ENCODE measurements around the gene ZNF44. TPM values are rescaled to one million over a fixed set of nuclear protein-coding genes. Genes with fewer than 3 reads are reported as not detected.

Gene ZNF44
- total RNA-seq, 1 experiment from 2014 or later = 4.8 TPM

DNA sequence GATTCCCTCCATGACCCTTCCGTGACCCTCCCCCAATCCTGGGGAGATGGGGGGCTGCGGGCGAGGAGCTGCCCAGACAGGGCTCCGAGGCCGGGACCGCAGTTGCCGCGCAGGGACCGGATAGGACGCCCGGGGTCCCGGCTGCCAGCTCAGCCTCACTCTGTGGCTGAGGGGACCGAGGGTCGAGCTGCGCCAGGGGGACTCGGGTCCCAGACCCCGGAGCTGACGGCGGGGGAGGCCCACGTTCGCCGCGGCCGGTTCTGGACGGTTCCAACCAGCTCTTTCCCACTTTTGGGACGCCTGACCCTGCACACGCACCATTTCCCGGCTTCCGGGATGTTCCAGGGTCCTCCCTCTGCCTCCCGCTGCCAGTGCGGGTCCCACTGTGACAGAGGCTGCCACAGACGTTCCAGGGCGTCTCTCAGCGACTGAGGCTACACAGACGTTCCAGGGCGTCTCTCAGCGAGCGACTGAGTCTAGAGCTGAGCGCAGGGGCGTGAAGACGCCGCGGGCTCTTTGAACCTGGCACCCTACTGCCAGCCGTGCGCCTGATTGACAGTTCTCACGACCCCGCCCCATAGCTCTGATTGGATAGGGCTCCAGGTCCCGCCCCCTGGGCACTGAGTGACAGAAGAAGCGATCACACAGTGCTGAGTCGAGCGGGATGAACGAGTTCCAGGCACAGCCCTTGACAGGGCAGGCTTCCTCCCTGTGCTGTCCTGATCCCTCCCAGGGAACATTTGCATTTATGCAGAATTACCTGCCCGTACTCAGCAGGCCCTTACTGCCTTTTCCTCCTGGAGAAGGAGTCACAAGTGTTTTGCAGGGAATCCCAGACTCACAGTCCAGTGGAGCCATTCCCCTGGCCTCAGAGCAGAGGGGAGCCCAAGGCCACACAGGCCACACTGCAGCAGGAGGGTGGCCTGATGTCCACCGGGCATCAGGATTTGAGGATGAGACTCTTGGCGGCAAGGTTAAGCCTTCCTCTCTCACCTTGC, 38.8 kb upstream of the ZNF44 start, which contains the start of gene ZNF563 (continued):
- TF ChIP-seq ZNF425 (CRISPR knock-in tag; conservative IDR thresholded peaks at IDR 0.05) (no peak), KAT7 (CRISPR knock-in tag; IDR thresholded peaks at IDR 0.05; ENCODE audit: borderline replicate concordance) (peak; percentile 61; the same call in 1 of the 2 replicates), ATF3 (CRISPR knock-in tag; conservative IDR thresholded peaks at IDR 0.05) (no peak), GABPB1 (CRISPR knock-in tag; IDR thresholded peaks at IDR 0.05) (peak; percentile 52), SP1 (CRISPR knock-in tag; conservative IDR thresholded peaks at IDR 0.05) (peak; percentile 88), NR1H2 (CRISPR knock-in tag; IDR thresholded peaks at IDR 0.05) (no peak), ZNF317 (CRISPR knock-in tag; IDR thresholded peaks at IDR 0.05; ENCODE audit: borderline replicate concordance, low read depth) (no peak)

DNA sequence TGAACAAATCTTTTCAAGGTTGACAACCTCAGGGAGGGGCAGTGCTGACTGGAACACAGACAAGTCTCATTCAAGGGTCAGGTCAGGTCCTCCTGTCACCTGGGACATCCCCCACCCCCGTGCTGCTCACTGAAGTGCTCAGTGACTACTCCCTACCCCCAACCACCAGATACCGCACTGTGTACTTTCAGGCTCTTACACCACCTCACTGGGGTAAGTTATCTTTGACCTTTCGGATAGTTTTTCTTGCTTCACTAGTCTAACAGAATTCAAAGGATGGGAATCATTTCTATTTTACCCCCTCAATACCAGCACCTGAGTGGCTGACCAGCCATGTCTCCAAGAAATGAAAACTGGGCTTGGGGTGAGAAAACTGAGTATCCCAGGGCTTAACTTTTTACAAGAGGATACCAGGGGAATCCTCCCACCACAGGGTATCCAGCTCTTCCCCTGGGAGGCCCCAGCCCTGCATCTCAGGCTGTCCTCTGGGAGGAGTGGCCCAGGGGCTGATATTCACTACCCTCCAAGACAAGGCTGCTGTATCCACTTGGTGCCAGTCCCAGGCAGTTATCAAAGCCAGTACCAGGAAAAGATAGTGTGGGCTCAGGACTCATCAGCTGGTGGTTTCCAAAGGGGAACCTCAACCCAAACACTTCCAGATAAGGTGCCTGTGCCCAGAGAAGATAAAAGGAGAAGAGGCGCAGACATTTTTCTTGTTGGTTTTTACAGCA, 36.7 kb upstream of the ZNF44 start:
- no peak for ATAC-seq
- Mint-ChIP-seq H3K36me3 (no peaks in the 10 kb centered on the region), H3K9me3 (no peaks in the 10 kb centered on the region), H3K4me3 (peak overlapping the region; percentile 30), H3K27me3 (ENCODE audit: low read depth) (peaks cover 11% of the 10 kb centered on the region), H3K4me1 (peaks cover 25% of the 10 kb centered on the region), H3K27ac (no peak overlapping the region)
- peak; percentile 13 for DNase-seq (ENCODE audit: low spot score)
- ChIA-PET POLR2A (no interaction called here), CTCF (no interaction called here)
- TF ChIP-seq NFYB (CRISPR knock-in tag; conservative IDR thresholded peaks at IDR 0.05; ENCODE audit: low read depth) (no peak), GABPB1 (CRISPR knock-in tag; IDR thresholded peaks at IDR 0.05) (peak; percentile 89)

DNA sequence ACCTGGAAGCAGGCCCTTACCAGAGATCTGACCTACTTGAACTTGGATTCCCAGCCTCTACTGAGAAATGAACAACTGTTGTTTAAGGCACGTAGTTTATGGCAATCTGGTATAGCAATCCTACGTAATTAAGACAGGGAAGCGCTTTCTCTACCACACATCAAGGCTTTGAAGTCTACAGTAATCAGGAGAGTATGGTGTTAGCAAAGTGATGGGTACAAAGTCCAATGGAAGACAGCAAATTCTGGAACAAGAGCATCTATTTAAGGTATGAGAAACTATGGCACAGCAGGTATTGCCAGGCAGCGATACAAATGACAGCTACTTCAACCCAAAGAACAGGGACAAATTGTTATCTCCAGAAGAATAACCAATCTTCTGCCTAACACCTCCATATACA, 35.7 kb upstream of the ZNF44 start:
- Mint-ChIP-seq H3K36me3 (no peaks in the 10 kb centered on the region), H3K4me3 (no peak overlapping the region), H3K4me1 (peaks cover 25% of the 10 kb centered on the region), H3K27ac (no peak overlapping the region), H3K9me3 (no peaks in the 10 kb centered on the region), H3K27me3 (ENCODE audit: low read depth) (peaks cover 11% of the 10 kb centered on the region)
- no peak for ATAC-seq
- ChIA-PET CTCF (no interaction called here), POLR2A (no interaction called here)
- no peak for DNase-seq (ENCODE audit: low spot score)
- TF ChIP-seq GABPB1 (CRISPR knock-in tag; IDR thresholded peaks at IDR 0.05) = 0 out of 2 replicates have a peak, but pooled peaks have one; percentile 23
- TF ChIP-seq, protein P1, sequence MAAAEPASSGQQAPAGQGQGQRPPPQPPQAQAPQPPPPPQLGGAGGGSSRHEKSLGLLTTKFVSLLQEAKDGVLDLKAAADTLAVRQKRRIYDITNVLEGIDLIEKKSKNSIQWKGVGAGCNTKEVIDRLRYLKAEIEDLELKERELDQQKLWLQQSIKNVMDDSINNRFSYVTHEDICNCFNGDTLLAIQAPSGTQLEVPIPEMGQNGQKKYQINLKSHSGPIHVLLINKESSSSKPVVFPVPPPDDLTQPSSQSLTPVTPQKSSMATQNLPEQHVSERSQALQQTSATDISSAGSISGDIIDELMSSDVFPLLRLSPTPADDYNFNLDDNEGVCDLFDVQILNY (CRISPR knock-in tag; IDR thresholded peaks at IDR 0.05) = no peak

GRCh38 chr19:12325690-12326089, 31.0 kb upstream of the ZNF44 start:
- no peak for ATAC-seq

More at GRCh38 chr19:12325690-12326089, 31.0 kb upstream of the ZNF44 start:
- H3K36me3 Mint-ChIP-seq = peaks cover 24% of the 10 kb centered on the region
- H3K4me3 Mint-ChIP-seq = no peak overlapping the region
- H3K9me3 Mint-ChIP-seq = peaks cover 20% of the 10 kb centered on the region
- ChIA-PET CTCF (interaction anchor here (0.6 kb wide), 1 partner anchor 279 kb away, joined by 3 read pairs; no protein-coding TSS in a partner anchor), POLR2A (no interaction called here)
- H3K4me1 Mint-ChIP-seq = no peaks in the 10 kb centered on the region
- no peak for DNase-seq (ENCODE audit: low spot score)
- TF ChIP-seq, protein P2, sequence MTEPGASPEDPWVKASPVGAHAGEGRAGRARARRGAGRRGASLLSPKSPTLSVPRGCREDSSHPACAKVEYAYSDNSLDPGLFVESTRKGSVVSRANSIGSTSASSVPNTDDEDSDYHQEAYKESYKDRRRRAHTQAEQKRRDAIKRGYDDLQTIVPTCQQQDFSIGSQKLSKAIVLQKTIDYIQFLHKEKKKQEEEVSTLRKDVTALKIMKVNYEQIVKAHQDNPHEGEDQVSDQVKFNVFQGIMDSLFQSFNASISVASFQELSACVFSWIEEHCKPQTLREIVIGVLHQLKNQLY (CRISPR knock-in tag; IDR thresholded peaks at IDR 0.05) = no peak
- TF ChIP-seq CBFB (CRISPR knock-in tag; IDR thresholded peaks at IDR 0.05; ENCODE audit: low read depth) = no peak
- H3K27me3 Mint-ChIP-seq (ENCODE audit: low read depth) = no peaks in the 10 kb centered on the region
- H3K27ac Mint-ChIP-seq = no peak overlapping the region
